NCI-H146 treated with DMSO at 0.1 percent for 48 hours (cell line): ENCODE data around the gene FXYD5.

ENCODE experiments used
- DNase-seq: peaks from one replicate; lab custom pipeline; 2025; ENCODE audit not compliant: unreplicated experiment; lab: John Stamatoyannopoulos, UW

FXYD5 gene

DNA sequence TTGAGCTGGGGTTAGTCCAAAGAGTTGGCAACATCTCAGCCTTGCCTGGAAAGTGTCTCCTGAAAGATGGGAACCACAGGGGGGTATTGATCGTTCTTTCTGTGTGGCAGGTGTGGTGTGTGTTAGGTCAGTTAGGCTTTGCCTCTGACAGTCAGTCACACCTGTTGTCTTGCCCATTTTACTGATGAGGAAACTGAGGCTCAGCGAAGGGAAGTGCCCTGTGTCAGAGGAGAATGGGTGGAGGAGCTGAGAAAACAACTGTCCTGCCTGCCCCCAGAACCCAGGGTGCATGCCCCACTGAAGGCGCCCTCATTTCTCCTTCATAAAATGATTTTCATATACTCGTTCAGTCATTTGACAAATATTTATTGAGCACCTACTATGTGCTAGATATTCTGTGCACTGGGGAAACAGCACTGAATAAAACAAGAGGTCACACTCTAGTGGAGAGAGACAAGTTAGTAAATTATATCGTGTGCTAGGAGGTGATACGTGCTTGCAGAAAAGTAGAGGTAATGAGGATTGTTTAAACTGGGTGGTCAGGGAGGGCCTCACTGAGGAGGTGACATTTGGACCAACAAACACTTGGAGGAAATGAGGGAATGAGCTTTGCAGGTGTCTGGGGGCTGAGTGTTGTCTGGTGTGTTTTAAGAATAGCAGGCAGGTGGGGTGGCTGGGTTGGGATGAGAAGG is 1.6 kb downstream of the FXYD5 start:
- peak; percentile 22 for DNase-seq

- no peak for DNase-seq
These were observed 2.1 kb downstream of the FXYD5 start for GRCh38 chr19:35156673-35157014.

GRCh38 chr19:35157431-35157830 is 2.9 kb downstream of the FXYD5 start:
- DNase-seq, result no peak

DNA sequence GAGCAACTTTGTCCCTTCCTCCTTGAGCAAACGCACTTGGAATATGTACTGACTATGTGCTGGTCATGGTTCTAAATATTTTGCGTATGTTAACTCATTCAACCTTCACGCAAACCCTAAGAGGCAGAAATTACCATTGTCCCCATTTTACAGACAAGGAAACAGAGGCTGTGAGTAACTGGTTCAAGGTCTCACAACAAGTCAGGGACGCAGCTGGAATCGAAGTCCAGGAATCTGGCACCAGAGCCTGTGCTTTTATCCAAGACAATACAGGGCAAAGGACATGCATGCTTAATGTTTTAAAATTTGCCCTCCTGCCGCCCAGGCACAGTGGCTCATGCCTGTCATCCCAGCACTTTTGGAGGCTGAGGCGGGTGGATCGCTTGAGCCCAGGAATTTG is 5.1 kb downstream of the FXYD5 start:
- DNase-seq, result no peak

DNA sequence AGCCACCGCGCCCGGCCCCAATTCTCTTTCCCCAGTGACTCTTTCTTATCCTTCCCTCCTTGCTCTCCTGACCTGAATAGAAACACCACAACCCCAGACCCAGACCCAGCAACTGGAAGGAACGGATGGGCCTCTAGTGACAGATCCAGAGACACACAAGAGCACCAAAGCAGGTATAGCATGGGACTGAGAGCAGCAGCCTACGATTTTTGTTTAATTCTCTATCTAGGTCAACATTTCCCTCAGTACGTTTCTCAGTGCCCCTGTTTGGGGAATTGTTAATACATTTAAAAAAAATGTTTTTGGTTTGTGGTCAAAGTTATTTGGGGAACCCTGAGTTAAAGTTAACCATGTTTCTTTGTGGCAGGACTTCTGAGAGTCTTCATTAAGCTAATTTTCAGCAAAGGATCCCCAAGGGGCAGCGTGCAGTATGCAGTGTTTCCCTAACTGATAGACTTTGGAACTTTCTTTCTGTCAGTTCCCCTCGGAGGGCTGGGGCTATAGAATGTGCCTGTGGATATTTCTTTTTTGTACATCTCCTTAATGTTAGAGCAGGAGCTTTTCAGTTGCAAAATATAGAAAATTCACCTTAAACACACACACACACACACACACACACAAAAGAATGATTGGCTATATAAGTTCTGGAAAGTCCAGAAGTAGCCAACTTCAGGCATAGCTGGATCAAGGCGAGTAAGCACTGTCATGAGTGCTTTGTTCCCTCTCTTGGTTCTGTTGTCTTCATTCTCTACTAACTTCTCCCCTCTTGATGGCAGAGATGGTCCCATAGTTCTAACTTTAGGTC is 6.3 kb downstream of the FXYD5 start:
- no peak for DNase-seq

GRCh38 chr19:35161434-35161743 is 6.9 kb downstream of the FXYD5 start:
- DNase-seq, result no peak

- no peak for DNase-seq
These were observed 8.2 kb downstream of the FXYD5 start for GRCh38 chr19:35162471-35163326.

DNA sequence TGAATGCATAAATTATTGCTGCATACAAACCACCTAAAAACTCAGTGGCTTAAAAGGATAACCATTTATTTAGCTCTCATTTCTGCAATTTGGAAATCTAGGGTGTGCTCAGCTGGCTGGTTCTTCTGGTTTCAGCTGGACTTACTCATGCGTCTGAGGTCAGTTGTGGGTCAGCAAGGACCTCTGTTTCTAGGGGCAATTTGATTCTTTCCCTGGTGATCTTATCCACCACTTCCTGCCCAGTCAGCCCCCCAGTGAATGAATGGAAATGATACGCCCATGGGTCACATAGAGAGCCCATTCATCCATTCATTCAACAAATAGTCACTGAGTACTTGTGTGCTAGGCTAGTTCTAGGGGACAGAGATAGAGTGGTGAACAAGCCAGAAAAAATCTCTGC is 9.9 kb downstream of the FXYD5 start:
- DNase-seq, result no peak

- no peak for DNase-seq
These were observed 10.9 kb downstream of the FXYD5 start for GRCh38 chr19:35165200-35166058.

DNA sequence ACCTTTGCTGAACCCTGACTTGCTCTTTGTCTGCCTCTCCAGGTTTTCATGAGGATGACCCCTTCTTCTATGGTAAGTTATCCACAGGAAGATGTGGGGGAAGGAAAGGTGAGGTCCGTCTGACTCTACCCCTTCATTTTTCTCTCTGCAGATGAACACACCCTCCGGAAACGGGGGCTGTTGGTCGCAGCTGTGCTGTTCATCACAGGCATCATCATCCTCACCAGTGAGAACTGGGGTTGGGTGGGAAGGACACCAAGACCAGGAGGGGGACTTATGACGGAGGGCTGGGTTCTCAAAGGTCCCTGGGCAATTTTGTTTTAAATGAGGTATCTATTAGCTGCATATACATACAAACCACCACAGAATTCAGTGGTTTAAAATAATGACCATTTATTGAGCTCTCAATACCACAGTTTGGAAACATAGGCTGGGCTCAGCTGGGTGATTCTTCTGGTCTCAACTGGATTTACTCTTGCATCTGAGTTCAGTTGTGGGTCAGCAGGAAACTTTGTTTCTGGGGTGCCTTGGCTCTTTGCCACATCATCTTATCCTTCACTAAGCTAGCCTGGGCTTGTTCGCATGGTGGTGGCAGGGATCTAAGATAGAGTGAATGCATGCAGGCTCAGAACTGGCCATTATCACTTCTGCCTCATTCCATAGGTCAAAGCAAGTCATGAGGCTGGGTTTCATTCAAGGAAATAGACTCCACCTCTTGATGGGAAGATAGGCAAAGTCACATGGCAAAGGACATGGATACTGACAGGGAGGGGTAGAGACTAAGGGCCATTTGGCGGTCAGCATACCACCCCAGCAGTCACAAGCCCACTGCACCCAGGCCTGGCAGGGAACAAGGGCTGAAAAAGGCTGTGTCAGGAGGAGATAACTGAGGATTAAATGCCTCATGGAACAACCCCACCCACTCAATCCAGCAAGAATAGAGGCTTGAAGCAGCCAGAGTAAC is 11.8 kb downstream of the FXYD5 start:
- DNase-seq, result no peak

DNA sequence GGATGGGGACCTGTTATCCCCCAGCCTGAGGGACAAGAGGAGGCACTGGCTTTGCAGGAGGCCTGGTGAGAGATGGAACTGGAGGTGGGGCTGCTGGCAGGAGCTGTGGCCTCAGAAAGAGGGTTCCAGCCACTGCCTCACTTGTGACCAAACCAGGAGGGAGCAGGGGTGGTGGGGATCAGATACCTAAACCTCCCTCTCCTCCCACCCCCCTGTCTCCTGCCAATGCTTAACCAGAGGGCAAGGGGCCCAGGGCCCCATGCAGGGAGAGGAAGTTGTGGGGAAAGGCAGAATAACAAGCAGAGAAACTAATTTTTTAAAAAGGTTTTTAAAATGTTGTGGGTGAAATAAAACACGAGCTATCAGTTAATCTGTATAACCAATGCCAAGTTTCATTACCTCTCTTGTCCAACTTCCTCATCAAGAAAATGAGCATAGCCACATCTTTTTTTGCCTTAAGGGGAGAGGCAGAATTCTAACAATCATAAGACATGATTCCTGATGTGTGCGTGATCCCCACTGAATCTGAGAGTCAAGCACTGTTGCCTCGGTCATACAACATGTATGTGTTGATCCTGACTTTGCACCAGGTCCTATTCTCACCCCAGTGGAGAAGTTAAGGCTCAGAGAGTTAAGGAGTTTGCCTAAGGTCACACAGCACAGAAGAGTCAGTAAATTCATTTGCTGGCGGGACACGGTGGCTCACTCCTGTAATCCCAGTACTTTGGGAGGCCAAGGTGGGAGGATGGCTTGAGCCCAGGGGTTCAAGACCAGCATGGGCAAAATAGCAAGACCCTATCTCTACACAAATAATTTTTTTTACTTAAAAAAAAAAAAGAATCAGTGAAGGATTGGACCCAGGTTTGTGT is 12.9 kb downstream of the FXYD5 start:
- no peak for DNase-seq

DNA sequence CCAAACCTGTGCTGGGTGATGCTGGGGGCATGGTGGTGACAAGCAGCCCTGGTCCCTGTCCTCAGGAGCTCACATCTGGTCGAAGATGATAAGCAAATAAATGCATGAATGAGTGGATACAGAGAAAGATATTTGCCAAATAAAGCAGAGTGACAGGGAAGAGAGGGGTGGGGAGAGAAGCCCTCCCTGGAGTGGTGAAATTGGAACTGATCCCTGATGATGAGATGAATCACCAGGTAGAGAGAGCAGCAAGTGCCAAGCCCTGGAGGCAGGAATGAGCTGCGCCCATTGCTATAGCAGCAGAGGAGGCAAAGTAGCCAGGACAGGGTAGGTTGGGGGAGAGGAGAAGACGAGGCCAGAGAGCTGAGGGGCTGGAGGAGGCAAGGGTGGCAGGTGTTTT is 13.7 kb downstream of the FXYD5 start:
- DNase-seq, result no peak

DNA sequence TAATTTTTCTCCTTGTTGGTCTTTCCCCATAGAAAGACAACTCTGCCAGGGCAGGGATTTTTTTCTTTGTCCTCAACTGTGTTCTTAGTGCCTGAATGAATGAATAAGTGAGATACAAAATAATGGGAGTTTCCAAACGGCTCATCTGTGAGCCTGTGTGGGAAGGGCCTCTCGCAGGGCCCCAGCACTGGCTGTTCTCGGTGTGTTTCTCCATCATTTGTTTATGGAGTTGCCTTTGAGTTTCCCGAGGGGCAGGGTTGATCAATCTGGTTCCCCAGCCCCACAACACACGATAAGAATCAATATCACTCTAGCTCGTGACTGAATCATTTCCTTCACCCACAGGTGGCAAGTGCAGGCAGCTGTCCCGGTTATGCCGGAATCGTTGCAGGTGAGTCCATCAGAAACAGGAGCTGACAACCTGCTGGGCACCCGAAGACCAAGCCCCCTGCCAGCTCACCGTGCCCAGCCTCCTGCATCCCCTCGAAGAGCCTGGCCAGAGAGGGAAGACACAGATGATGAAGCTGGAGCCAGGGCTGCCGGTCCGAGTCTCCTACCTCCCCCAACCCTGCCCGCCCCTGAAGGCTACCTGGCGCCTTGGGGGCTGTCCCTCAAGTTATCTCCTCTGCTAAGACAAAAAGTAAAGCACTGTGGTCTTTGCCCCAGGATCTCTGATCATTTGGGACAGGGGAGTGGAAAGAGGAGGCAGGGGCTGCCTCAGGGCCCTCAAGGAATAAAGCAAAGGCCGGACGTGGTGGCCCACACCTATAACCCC is 14.9 kb downstream of the FXYD5 start:
- DNase-seq, result no peak

DNA sequence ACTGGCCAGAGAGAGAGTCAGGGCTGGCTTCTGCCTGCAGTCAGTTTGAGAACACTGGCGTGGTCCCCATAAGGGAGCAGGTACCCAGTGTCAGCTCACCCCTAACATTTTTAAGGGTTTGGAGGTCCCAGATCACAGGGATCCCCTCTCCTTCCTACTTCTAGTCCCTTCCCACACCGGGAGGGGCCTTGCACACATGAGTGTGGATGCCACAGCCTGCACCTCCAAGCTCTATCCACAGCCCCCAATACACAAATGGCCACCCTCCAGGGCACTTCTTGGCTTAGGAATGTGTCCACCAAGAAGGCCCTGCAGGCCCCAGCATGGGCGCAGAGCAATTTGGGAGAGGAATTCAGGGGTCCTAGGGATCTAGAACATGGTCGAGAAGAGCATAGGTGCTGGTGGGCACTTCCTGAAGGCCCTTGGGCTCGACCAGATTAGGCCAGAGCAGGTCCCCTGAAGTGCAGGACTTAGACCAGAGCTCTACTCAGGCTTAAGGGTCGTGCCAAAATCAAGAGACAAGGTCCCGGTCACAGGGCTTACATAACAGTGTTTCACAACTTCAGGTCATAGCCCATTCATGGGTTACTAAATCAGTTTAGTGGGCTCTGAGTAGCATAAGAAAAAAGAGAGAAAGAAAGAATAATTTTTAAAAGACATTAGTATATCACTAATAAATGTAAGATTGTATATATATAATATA is 16.0 kb downstream of the FXYD5 start:
- no peak for DNase-seq

GRCh38 chr19:35171730-35172129 is 17.2 kb downstream of the FXYD5 start:
- no peak for DNase-seq

- no peak for DNase-seq
These were observed 19.7 kb downstream of the FXYD5 start for GRCh38 chr19:35174226-35174625.

- no peak for DNase-seq
These were observed 21.6 kb downstream of the FXYD5 start for GRCh38 chr19:35176181-35176570.
